ENCODE results near the gene PCNX1.
A peak's percentile ranks its signal among the peaks of the same experiment; 100 is the strongest.
"Not testable (repeated sequence)": the region's sequence is repeated elsewhere in the genome, so short reads cannot be mapped to it uniquely, and the experiment has no call there.

Gene PCNX1

DNA sequence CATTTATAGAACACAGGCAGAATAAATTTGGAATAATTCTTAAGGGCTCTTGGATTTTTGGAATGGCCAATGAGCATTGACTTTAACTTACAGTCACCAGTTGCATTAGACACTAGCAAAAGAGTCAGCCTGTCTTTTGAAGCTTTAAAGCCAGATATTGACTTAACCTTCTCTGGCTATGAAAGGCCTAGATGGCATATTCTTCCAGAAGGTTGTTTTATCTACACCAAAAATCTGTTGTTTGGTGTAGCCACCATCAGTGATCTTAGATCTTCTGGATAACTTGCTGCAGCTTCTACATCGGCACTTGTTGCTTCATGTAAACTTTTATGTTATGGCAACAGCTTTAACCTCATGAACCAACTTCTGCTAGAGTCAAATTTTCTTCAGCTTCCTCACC lies 10.4 kb downstream of the PCNX1 start:
- DNase-seq = no peak

DNA sequence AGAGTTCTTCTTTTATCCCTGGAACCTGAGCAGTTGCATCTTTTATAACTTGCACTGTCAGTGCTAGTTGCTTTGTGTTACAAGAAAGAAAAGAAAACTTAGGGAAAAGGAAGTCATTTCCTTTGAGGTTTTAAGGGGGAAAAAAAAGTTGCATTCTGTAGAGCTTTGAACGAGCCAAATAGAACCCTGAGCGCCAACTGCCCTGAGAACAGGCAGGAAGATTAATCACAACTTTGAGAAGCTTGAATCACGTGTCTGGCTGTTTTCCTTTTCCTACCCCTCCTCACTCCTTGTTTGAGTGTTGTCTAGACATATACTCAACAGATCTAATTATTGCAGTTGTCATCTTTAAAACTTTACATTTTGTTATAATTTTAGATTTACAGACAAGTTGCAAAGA lies 12.5 kb downstream of the PCNX1 start:
- no peak for DNase-seq

DNA sequence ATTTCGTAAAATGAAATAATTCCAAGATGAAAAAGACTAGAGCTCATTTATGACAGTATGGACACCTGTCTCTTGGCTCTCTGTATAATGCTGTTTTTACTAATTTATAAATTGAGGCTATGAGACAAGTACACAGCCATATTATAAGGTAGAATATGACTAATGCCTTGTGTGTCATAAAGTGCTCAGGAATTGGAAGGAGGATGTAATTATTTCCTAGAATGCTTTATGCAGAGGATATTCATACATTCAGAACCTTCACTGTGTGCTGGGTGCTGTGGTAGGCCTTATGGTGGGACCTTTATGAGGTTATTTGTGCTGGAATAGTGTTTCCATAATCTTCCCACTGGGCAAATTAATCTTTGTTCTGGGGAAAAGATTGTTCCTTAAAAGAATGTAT lies 13.3 kb downstream of the PCNX1 start:
- DNase-seq = no peak

DNA sequence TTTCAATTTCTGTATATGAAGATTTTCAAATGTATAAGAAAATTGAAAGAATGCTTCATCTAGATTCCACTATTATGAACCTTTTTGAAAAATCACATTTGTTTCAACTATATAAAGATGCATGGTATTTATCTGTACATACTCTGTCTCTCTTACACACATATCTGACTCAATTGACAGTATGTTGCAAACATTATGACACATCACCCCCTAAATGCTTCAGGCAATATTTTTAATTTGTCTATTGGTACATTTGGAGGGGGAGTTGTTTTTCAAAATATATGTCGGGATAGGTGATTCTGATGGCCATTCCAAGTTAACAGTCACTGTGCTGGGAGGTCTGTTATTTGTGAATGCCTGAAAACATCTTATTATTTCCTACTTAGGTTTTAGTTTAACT lies 14.4 kb downstream of the PCNX1 start:
- DNase-seq = no peak

DNA sequence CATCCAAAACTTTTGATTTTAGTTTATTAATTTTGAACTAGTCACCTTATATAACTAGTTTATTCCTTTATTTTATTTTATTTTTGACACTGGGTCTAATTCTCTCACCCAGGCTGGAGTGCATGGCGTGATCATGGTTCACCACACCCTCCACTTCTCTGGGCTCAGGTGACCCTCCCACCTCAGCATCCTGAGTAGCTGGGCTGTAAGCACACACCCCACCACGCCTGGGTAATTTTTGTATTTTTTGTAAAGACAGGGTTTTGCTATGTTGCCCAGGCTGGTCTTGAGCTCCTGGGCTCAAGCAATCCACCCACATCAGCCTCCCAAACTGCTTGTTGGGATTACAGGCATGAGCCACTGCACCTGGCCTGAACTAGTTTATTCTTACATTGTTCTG lies 17.3 kb downstream of the PCNX1 start:
- DNase-seq = no peak

DNA sequence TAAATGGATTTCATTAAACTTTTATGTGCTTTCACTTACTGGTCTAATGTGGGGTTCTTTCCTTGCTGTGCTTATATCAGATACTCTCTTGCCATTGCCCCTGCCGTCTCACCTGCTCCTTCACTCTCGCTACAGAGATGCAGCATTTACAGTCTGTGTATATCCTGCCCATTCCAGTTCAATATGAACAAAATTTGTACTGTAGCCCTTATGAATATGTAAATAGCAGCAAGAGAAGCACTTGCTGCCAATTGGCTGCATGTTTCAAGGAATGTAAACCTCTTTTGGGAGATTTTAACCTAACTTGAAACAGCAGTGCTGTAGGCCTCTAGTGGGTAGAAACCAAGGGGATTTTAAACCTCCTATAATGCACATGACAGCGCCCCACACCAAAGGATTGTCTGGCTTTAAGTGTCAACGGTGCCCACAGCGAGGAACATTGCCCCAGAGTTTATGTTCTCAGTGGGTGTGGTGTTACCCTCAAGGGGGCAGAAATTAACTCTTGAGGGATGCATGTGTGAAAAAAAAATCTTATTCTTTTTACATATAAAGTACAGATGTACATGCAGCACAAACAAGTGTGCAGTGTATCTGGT lies 19.1 kb downstream of the PCNX1 start:
- no peak for DNase-seq

DNA sequence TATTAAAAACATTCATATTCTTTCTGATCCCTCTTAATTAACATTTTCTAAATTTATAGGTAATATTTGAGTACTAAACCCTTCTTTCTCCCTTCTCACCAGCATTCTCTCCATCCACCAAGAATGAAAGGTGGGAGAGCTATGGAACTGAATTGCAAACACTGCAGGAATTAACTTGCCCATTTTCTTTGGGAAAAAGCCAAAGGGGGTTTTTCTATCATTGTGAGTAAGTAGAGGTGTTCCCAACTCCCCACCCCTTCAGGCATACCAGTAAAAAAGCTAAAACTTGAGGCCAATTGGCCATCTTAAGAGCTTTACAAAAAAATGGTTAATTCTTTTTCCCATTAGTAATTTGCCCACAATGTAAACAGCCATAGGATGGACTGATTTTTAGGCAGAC lies 23.7 kb downstream of the PCNX1 start:
- no peak for DNase-seq

DNA sequence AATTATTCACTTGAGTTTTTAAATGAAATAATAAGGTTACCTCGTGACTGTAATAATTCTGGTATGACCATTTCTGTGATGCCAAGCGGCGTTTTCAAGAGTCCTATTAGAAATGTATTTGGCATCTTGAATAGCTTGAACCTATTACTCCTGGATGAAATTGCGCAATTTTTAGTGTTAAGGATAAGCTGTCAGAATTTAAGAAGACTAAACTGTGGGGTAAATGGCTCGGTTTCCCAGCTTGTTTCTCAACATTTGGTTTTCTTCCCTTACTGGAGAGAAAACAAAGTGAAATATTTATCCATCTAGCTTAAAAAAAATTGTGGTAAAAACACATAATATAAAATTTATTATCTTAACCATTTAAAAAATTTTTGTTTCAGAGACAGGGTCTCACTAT lies 26.8 kb downstream of the PCNX1 start:
- no peak for DNase-seq

DNA sequence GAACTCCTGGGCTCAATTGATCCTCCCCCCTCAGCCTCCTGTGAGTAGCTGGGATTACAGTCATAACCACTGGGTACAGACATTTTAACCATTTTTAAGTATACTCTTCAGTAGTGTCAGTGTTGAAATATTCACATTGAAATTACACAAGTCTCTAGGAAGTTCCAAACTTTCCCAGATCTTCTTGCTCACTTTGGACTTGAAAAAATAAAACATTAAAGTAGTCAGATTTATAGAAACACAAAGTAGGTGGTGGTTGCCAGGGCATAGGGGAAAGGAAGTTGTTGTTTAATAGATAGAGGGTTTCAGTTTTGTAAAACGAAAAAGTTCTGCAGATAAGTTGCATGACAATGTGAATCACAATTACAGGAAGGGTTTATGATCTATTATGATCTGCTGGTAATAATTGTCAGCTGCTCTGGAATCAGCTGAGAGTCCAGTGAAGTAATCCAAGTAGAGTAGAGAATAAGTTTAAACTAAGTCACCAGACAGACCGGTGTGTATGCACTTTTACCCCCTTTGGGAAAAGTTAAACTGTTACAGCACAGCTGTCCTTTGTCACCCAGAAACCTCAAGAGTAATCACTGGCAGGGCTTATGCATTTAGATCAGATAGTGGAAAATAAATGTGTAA lies 27.4 kb downstream of the PCNX1 start:
- no peak for DNase-seq

DNA sequence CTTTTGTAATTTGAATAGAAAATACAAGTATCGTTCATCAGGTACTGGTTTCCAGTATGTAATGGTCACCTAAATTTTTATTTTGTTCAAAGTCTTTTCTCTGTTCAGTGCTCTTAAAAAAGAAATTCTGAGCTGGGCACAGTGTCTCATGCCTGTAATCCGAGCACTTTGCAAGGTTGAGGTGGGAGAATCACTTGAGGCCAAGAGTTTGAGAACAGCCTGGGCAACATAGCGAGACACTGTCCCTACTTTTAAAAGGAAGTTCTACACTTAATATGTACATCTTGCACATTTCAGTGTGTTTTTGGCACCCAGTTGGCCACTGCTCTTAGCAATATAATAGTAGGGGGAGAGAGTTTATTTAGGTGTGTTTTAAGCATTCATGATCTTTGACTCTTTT lies 27.9 kb downstream of the PCNX1 start:
- DNase-seq = no peak

DNA sequence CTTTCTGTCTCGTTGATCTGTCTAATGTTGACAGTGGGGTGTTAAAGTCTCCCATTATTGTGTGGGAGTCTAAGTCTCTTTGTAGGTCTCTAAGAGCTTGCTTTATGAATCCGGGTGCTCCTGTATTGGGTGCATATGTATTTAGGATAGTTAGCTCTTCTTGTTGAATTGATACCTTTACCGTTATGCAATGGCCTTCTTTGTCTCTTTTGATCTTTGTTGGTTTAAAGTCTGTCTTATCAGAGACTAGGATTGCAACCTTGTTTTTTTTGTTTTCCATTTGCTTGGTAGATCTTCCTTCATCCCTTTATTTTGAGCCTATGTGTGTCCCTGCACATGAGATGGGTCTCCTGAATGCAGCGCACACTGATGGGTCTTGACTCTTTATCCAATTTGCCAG lies 32.4 kb downstream of the PCNX1 start:
- not testable (repeated sequence) for DNase-seq

DNA sequence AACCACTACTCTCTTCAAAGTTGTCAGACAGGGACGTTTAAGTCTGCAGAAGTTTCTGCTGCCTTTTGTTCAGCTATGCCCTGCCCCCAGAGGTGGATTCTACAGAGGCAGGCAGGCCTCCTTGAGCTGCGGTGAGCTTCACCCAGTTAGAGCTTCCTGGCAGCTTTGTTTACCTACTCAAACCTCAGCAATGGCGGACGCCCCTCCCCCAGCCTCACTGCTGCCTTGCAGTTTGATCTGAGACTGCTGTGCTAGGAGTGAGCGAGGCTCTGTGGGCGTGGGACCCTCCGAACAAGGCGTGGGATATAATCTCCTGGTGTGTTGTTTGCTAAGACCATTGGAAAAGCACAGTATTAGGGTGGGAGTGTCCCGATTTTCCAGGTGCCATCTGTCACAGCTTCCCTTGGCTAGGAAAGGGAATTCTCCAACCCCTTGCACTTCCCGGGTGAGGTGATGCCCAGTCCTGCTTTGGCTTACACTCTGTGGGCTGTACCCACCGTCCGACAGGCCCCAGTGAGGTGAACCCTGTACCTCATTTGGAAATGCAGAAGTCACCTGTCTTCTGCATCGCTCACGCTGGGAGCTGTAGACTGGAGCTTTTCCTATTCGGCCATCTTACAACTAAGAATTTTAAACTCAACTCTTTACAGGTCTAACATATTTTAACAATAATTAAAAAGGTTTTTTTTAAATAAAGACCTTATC lies 34.5 kb downstream of the PCNX1 start:
- DNase-seq = peak; percentile 69

DNA sequence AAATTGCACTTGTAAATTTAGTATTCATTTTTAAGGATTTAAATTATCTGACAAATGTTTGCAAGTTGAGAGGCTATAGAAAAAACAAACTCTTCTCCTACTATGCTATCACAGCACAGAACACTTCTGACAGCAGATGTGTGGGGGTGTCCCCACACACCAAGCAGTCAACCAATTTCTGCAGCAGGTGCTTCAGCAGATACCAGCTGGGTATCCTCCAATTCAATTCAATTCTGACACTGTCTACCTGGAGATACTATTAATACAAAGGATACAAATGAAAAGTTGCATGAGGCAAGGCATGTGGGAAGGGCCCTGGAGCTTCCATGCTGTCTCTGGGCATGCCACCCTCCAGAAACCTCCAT lies 35.1 kb downstream of the PCNX1 start:
- no peak for DNase-seq

DNA sequence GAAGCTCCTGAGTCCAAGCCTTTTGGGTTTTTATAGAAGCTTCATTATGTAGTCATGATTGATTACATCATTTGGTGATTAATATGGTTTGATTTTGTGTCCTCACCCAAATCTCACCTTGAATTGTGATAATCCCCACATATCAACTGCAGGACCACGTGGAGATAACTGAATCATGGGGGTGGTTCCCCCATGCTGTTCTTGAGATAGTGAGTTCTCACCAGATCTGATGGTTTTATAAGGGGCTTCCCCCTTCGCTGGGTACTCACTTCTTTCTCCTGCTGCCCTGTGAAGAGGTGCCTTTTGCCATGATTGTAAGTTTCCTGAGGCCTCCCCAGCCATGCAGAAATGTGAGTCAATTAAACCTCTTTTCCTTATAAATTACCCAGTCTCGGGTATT lies 35.5 kb downstream of the PCNX1 start:
- not testable (repeated sequence) for DNase-seq

DNA sequence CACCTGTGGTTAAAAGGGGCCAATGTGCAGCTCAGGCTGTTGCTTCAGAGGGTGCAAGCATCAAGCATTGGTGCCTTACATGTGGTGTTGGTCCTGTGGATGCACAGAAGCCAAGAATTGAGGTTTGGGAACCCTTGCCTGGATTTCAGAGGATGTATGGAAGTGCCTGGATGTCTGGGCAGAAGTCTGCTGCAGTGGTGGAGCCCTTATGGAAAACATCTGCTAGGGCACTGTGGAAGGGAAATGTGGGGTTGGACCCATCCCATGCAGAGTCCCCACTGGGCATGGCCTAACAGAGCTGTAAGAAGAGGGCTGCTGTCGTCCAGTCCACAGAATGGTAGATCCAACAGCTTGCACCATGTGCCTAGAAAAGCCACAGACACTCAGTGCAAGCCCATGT lies 36.6 kb downstream of the PCNX1 start:
- DNase-seq = no peak

DNA sequence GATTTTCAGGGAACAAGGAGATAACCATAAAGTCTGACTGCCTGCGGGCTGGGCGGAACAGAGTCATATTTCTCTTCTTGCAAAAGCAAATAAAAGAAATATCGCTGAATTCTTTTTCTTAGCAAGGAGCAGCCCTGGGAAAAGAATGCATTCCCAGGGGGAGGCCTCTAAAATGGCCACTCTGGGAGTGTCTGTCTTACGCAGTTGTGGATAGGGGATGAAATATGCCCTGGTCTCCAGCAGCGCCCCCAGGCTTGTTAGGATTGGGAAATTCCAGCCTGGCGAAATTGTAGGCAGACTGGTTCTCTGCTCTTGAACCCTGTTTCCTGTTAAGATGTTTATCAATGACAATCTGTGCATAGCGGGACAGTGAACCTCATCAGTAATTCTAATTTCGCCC lies 40.5 kb downstream of the PCNX1 start:
- DNase-seq = no peak

DNA sequence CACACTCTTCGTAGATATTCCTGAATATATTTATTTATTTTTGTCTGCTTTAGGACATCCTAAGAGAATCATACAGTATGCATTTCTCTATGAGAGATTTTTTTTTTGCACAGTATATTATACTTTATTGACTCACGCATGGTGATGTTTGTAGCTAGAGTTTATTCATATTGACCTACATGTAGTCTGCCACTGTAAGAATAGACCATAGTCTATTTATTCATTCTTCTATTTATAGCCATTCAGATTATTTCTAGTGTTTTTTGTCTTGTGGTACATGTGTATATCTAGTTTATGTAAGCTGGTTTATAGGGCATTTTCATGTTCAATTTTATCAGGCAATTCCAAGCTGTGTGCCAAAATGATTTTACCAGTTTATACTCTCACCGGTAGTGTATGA lies 45.2 kb downstream of the PCNX1 start:
- DNase-seq = no peak

DNA sequence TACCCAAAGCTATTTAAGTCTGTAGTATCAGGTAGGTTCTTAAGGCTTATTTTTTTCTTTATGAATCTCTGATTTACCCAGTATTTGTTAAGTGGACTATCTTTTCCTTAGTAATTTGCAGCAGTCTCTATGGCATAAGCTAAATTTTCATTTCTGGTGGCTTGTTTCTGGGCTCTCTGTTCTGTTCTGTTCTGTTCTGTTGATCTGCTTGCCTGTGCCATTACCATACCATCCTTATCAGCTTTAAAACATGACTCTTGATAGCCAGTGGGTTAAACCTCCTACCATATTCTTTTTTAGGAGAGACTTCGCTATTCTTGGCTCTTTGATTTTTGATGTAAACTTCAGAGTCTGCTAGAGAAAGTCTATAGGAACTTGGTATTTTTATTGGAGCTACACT lies 46.8 kb downstream of the PCNX1 start:
- DNase-seq = no peak

DNA sequence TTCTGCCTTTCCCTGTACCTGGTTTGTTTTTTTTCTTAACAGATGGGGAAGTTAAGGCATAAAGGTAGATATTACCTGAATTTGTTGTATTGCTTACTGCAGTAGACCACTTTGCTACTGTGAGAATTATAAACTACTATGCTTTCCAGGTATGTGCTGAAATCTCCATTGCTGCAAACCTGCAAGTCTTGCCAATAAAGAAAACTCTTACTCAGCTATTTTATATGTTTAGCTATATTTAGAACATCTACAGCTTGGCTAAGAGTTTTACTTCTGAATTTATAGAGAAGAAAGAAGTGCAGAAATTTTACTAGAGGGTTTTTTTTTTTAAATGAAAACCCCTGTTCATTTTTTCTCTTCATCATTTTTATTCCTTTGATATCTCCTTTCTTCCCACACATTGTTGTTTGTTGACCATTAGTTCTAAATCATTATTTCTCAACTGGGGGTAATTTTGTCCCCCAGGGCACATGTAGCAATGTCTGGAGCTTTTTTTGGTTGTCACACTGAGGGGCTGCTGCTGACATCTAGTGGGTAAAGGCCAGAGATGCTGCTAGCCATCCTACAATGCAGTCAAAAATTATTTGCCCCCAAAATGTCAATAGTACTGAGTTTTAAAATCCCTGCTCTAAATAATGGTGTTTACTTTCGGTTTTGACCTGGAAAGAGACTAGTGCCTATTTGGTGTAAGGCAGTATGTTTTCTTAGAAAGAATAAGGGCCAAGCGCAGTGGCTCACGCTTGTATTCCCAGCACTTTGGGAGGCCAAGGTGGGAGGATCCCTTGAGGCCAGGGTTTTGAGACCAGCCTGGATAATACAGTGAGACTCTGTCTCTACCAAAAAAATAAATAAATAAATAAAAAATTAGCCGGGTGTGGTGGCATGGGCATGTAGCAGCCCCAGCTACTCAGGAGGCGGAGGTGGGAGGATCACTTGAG lies 48.6 kb downstream of the PCNX1 start:
- no peak for DNase-seq

DNA sequence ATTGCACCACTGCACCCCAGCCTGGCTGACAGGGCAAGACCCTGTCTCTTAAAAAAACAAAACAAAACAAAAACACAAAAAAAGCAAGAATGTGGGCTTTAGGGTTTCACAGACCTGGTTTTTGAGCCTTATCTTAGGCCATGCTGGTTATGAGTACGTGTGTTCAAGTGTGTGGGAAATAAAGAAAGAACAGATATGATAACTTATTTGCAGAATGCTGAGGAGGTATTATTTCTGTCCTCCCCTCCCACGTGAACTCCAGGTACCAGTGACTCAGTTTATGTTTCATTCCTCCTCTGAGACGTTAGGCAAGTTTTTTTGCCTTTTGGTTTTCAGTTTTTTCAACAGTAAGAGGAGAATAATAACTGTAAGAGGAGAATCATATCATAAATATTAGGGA lies 49.3 kb downstream of the PCNX1 start:
- no peak for DNase-seq

DNA sequence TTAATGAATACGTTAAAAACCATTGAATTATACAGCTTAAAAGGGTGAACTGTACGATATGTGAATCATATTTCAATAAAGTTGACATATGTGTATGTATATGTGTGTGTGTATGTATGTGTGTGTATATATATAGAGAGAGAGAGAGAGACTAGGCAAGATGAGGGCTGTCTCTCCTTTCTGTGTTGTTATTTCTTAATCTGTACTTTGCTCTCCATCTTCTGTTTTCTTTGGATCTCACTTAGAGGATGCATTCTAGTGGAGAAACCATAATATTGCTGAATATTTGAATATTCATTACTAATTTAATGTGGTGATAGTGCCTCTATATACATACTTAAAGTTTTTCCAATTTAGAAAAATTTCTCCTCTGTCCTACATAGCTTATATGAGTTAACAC lies 50.5 kb downstream of the PCNX1 start:
- DNase-seq = no peak

DNA sequence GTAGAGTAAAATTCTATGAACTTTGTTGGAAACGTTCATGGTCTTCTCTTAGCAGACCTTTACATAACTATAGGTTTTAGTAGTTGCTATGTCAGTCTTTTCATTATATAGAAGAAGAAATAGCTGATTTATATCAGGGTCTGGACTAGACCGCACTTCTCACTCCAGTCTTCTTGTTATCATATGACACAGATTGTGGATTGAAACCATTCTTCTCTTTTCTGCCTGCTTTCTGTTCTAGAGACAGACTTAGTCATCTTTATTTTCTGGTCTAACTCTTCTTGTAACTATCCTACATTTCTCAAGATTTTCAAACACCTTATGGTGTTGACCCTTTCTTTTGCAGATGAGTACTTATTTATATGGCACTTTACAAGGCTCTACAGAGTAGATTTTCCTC lies 55.7 kb downstream of the PCNX1 start:
- no peak for DNase-seq

DNA sequence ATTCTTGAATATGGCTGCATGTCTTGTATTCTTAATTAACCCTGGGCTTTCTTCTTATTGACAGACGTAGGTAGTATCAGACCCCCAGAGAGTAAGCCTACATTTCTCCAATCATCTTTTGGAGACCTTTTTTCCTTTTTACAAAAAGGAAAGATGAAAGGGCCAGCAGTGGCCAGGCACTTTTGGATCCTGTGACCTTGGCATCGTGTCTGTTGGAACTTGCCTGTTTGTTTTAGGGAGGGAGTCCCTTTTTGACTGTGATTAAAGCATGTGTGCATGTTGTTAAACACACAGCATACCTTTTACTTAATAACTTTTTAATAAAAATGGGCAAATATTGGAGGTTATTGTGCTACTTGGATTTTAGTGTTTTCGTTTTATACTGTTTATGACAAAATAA lies 57.2 kb downstream of the PCNX1 start:
- DNase-seq = no peak

DNA sequence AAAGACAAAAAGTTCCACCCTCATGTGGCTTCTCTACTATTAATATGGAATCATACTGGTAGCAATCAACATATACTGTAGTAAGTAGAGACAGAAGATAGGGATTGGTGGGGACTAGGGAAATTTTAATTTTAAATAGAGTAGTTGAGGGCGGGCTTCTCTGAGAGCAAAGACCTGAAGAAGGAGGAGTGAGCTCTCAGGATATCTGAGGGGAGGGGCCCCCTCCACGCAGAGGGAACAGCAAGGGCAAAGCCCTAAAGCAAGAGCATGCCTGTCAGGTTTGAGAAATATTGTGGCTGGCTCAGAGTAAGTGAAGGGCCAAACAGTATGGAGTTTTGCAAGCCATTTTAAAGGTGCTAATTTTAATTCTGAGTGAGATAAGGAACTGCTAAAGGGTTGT lies 64.3 kb downstream of the PCNX1 start:
- DNase-seq = no peak

All from activated CD8-positive, alpha-beta memory T cell treated with anti-CD3 and anti-CD28 coated beads for 24 hours (primary cell).